T-helper 1 cell treated with Interleukin-12 subunit alpha and Interleukin-12 subunit beta and Interleukin-4 antibody, amounts not matched to agents 30 μg/mL and 1 μg/mL, for 36 hours (primary cell): ENCODE measurements around the gene KLRF2.
"Not testable (repeated sequence)": the region's sequence is repeated elsewhere in the genome, so short reads cannot be mapped to it uniquely, and the experiment has no call there.

ENCODE experiments used
- H3K27ac Mint-ChIP-seq: one replicate; pipeline ENCODE4 v1.8.0; 2021; ENCODE audit warnings: mild to moderate bottlenecking, mixed read lengths
- H3K27me3 Mint-ChIP-seq: one replicate; pipeline ENCODE4 v1.8.0; 2021; ENCODE audit warnings: low read depth, mixed read lengths
- H3K36me3 Mint-ChIP-seq: one replicate; pipeline ENCODE4 v1.8.0; 2021; ENCODE audit warnings: low read depth, mixed read lengths
- H3K4me1 Mint-ChIP-seq: one replicate; pipeline ENCODE4 v1.8.0; 2021; ENCODE audit warnings: low read depth, mixed read lengths
- H3K4me3 Mint-ChIP-seq: one replicate; pipeline ENCODE4 v1.8.0; 2021; ENCODE audit warnings: mild to moderate bottlenecking, moderate library complexity, mixed read lengths
- H3K9me3 Mint-ChIP-seq: one replicate; pipeline ENCODE4 v1.8.0; 2021; ENCODE audit warnings: mixed read lengths

Gene KLRF2

DNA sequence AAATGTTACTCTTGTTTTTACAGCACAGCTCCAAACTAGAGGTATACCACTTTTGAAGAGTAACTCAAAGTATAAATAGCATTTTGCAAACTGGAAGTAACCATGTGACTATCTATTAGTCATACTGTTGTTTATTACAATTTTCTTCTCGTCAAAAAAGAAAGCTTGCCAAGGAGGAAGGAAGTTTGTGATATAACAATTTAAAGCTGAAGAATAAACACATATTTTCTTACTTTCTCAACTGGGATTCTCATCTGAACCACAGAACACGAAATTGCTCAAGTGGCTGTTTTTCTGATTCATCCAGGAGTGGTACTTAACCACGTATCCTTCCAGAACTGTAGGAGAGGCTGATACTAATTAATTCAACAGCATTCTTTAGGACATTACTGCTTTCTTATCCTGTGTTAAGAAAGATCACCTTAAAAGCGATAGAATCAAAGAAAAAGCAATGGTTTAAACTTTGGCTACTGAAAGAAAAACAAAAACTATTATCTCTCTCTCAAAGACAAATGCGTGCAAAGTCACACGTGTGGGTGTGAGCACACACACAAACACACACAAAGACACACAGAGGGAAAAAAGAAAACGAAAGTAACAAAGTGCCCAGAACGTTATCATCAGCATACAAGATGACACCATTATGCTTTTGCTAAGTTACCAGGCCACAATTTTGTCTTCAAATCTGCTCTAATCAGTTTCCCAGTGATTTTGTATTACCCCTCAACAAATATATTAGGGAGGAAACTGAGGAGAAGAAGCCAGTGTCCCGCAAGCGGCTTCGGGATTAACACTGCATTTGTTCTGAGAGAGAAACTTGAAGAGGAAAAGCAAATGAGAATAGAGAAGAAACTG is 11.8 kb upstream of the KLRF2 start, which contains the start of gene CLEC2B:
Gene CLEC2B, minus strand, starts transcription at position 48 of the 855 bp plus-strand sequence.
- Mint-ChIP-seq H3K27ac (peak within 1 kb of the TSS; percentile 96), H3K27me3 (no peaks in the 10 kb centered on the region), H3K4me3 (peak within 1 kb of the TSS; percentile 85), H3K9me3 (no peaks in the 10 kb centered on the region), H3K4me1 (peaks cover 30% of the 10 kb centered on the region), H3K36me3 (peaks cover 15% of the 10 kb centered on the region)

DNA sequence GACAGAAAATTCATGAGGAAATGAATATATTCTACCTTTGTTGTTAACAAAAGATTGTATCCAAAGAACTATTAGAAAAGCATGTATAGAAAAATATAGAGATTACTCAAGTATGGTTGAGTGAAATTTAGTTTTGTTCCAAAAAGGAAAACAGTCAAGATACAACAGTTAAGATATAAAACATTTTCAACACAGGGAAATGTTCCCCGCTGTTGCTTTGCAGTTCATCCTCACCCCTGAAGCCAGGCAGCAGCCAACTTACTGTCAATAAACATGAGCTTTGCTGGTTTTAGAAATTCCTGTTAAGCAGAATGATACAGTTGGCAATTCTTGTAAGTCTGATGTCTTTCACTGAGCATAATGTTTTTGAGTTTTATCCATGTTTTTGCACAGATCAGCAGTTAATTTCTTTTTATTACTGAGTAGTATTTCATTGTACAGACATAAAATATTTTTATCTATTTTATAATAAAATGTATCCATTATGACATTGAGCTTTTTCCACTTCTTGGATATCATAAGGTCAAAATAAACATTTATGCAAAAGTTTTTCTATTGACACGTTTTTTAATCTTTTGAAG is 10.9 kb upstream of the KLRF2 start:
- no peaks in the 10 kb centered on the region for H3K27me3 Mint-ChIP-seq
- H3K4me1 Mint-ChIP-seq = peaks cover 22% of the 10 kb centered on the region
- H3K27ac Mint-ChIP-seq = peak overlapping the region; percentile 96
- H3K9me3 Mint-ChIP-seq = no peaks in the 10 kb centered on the region
- H3K36me3 Mint-ChIP-seq = peaks cover 12% of the 10 kb centered on the region
- peak overlapping the region; percentile 85 for H3K4me3 Mint-ChIP-seq

DNA sequence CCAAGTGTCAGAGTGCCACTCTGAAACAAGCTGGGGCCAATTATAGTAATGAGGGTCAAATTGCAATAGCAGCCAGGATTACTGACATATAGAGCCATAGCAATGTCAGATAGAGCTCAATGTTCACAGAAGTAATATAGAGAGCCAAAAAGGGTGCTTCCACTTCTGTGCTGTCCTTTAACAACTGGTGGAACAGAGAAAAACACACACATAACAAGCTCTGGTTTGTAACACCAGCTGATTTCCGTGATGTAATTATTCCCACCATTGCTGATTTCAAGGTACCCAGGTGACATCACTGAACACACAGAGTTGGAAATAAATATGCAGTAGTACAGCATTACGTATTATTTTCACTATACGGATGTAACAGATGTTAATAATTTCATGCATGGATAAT is 9.1 kb upstream of the KLRF2 start:
- Mint-ChIP-seq H3K4me1 (peaks cover 14% of the 10 kb centered on the region), H3K4me3 (no peak overlapping the region), H3K27ac (no peak overlapping the region)

DNA sequence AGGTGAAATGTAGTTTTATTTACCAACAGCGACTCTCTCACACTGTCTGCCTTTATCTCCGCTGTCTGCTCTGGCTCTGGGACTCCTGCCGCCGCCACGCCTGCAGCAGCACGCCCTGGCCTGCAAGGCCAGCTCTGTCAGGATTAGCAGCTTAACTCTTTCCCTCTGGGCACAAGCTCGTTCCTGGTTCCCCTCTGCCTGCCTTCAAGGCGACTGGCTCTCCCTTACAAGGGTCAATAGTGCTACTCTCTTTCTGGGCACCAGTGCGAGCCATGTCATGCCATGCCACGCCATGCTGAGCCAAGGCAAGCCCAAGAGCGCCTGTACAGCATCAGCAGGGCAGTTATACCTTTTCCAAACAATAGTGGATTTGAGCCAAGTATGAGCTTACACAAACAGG is 8.5 kb upstream of the KLRF2 start:
- no peaks in the 10 kb centered on the region for H3K36me3 Mint-ChIP-seq
- H3K27ac Mint-ChIP-seq = no peak overlapping the region
- H3K4me3 Mint-ChIP-seq = no peak overlapping the region
- H3K9me3 Mint-ChIP-seq = no peaks in the 10 kb centered on the region
- H3K27me3 Mint-ChIP-seq = no peaks in the 10 kb centered on the region
- H3K4me1 Mint-ChIP-seq = peaks cover 14% of the 10 kb centered on the region

More for the DNA sequence above, 9.1 kb upstream of the KLRF2 start:
- H3K9me3 Mint-ChIP-seq = no peaks in the 10 kb centered on the region
- peaks cover 3% of the 10 kb centered on the region for H3K36me3 Mint-ChIP-seq
- H3K27me3 Mint-ChIP-seq = no peaks in the 10 kb centered on the region

DNA sequence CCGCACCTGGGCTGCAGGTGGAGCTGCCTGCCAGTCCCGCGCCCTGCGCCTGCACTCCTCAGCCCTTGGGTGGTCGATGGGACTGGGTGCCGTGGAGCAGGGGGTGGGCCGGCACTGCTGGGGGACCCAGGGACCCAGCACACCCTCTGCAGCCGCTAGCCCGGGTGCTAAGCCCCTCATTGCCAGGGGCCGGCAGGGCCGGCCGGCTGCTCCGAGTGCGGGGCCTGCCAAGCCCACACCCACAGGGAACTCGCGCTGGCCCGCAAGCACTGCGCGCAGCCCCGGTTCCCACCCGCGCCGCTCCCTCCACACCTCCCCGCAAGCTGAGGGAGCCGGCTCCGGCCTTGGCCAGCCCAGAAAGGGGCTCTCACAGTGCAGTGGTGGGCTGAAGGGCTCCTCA is 5.2 kb upstream of the KLRF2 start:
- H3K27me3 Mint-ChIP-seq, H3K4me3 Mint-ChIP-seq, H3K36me3 Mint-ChIP-seq, H3K9me3 Mint-ChIP-seq, H3K27ac Mint-ChIP-seq: not testable (repeated sequence)
- peaks cover 13% of the 10 kb centered on the region for H3K4me1 Mint-ChIP-seq

DNA sequence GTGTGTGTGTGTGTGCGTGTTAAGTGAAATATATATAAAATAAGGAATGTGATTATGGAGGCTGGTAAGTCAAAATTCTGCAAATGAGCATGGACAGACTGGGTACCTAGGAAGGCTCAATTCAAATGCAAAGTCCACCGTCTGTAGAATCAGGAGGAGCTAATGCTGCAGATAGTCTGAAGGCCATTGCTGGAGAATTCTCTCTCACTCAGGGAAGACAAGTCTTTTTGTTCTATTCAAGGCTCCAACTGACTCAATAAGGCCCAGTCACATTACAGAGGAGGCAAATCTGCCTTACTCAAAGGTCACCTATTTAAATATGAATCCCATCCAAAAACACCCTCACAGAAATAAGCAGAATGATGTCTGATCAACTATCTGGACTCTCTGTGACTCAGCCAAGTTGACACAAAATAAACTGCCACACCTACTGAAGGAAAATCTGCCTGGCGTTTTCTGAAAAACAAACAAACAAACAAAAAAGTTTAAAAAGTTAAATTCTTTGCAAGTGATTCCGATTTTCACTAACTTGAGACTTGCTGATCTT is 684 bp upstream of the KLRF2 start:
- no peaks in the 10 kb centered on the region for H3K27me3 Mint-ChIP-seq
- H3K4me1 Mint-ChIP-seq = peaks cover 10% of the 10 kb centered on the region
- H3K9me3 Mint-ChIP-seq = no peaks in the 10 kb centered on the region
- H3K36me3 Mint-ChIP-seq = no peaks in the 10 kb centered on the region
- H3K4me3 Mint-ChIP-seq = no peak overlapping the region
- no peak overlapping the region for H3K27ac Mint-ChIP-seq

DNA sequence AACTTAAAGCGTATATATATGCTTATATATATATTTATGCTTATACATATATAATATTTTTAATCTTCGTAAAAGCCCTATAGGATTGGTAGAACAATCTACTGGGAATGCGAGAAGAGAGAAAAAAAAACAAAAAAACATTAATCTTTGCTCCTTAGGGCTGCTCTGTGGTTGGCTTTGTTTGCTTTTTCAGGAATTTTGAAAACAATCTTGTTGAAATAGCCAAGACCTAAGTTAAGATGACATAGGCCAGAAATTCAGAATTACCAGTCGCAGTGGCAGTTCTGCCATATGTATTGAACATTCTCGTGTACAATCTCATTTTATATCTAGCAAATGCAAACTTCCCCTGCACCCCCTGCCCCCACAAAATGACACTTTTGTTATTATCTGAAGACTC is 699 bp downstream of the KLRF2 start:
- no peak overlapping the region for H3K27ac Mint-ChIP-seq
- H3K27me3 Mint-ChIP-seq = peaks cover 9% of the 10 kb centered on the region
- no peaks in the 10 kb centered on the region for H3K36me3 Mint-ChIP-seq
- peaks cover 10% of the 10 kb centered on the region for H3K4me1 Mint-ChIP-seq
- no peak overlapping the region for H3K4me3 Mint-ChIP-seq
- H3K9me3 Mint-ChIP-seq = no peaks in the 10 kb centered on the region

DNA sequence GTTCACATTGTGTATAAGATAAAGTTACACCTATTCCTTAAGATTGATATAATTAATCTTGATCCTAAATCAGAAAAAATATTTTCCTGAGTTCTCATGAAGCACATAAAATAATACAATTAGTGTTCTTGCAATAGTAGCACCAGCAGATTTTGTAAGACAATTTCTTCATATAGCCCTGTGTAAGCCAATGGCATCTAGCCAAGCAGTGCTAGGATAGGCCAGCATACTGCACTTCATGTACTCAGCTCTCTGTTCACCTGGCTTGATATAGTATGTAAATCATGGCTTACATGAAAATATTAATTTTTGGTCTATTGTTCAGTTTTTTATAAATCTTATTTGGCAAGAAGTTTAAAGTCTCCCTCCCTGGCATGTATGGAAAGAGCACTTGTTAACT is 1.9 kb downstream of the KLRF2 start:
- peaks cover 10% of the 10 kb centered on the region for H3K4me1 Mint-ChIP-seq
- H3K4me3 Mint-ChIP-seq = no peak overlapping the region
- no peak overlapping the region for H3K27ac Mint-ChIP-seq
- peaks cover 9% of the 10 kb centered on the region for H3K27me3 Mint-ChIP-seq
- H3K9me3 Mint-ChIP-seq = no peaks in the 10 kb centered on the region
- no peaks in the 10 kb centered on the region for H3K36me3 Mint-ChIP-seq

DNA sequence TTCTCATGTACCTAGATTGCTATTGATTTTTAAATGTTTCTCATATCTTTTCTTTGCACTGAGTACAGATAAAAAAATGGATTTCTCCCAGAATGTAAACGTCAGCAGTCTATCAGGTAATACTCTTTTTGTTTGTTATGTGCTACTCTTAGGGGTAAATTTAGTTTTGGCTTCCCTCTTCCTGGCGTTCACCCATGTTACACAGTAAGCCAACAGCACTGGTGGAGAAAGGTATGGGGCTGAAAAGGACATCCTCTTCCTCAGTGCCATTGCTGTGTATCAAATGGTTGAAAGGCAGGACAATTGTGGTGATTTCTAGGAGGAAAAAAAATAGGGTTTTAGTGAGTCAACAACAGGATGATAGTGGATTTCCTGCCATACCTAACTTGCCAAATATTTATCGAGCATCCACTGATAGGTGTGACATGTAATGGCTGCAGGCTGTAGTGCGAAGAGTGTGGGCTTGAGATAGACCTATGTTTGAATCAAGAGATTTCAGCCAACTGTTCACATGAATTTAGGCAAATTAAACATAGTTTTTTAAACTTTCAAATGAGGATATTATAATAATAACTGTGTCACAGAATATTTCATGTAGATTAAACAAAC is 7.5 kb downstream of the KLRF2 start:
- peaks cover 4% of the 10 kb centered on the region for H3K4me1 Mint-ChIP-seq
- H3K4me3 Mint-ChIP-seq = no peak overlapping the region
- H3K9me3 Mint-ChIP-seq = no peaks in the 10 kb centered on the region
- H3K27ac Mint-ChIP-seq = no peak overlapping the region
- H3K36me3 Mint-ChIP-seq = no peaks in the 10 kb centered on the region
- peaks cover 20% of the 10 kb centered on the region for H3K27me3 Mint-ChIP-seq

DNA sequence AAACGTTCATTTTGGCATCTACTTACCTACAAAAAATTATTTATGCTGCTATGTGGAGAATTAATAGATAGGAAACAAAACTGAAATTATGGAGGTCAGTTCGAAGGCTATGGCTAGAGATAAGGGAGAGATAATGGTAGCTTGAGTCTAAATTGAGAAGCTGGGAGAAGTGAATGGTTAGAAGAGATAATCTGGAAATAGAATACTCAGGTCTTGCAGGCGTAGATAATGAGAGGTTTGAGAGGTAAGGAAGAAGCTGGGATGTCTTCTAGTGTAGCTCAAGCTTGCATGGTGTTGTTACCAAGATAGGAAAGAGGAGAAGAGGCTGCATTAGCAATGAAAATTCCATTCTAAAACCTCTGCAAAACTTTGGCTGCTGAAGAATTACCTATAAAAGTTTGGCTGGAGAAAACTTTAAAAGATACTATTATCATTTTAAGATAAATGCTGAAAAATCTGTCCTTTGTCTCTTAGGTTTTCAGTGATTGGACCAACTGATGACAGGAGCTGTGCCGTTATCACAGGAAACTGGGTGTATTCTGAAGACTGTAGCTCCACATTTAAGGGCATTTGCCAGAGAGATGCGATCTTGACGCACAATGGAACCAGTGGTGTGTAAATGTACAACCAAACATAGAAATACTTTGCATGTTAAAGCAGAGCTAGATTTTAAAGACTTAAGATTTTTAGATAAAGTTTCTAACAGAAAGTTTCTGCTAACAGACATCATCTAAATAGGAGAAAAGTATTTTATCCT is 14.1 kb downstream of the KLRF2 start:
- no peak overlapping the region for H3K27ac Mint-ChIP-seq
- H3K27me3 Mint-ChIP-seq = peaks cover 31% of the 10 kb centered on the region
- peaks cover 4% of the 10 kb centered on the region for H3K4me1 Mint-ChIP-seq
- no peaks in the 10 kb centered on the region for H3K36me3 Mint-ChIP-seq
- H3K4me3 Mint-ChIP-seq = no peak overlapping the region
- H3K9me3 Mint-ChIP-seq = no peaks in the 10 kb centered on the region

DNA sequence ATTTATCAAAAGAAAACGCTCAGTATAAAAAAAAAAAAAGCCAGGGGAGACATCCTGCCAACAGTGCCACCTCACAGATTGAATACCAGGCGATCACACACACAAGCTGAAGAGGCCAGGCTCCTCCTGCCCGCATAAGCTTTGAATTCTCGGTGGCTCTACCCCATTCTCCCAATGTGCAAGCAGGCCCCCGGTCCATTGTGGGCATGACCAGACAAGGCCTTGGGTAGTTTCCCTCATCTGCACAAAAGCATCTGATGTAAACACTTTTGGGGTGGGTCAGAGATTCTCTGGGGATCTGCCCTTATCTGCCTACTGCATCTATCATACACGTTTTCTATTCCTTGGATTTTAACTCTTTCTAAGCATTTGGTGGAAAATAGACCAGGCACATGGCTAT is 16.2 kb downstream of the KLRF2 start:
- no peak overlapping the region for H3K4me3 Mint-ChIP-seq
- H3K36me3 Mint-ChIP-seq = peaks cover 9% of the 10 kb centered on the region
- H3K27ac Mint-ChIP-seq = no peak overlapping the region
- H3K4me1 Mint-ChIP-seq = peaks cover 4% of the 10 kb centered on the region
- peaks cover 11% of the 10 kb centered on the region for H3K9me3 Mint-ChIP-seq
- peaks cover 30% of the 10 kb centered on the region for H3K27me3 Mint-ChIP-seq

DNA sequence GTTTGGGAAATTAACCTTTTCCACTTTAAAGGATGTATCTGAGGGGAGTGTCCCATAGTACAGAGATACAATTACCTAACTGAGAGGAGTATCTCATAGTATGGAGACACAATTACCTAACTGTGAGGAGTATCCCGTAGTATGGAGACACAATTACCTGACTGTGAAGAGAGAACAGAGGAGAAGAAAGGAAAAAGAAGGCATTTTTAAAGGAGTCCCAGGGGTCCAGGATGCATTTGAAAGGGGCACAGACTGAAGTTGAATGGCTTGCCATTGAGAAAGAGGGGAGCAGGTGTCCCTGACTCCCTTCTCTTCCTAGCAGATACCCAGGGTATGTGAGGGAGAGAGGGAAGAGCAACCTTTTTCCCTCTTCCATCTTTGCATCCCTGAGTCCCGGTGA is 17.9 kb downstream of the KLRF2 start:
- no peak overlapping the region for H3K27ac Mint-ChIP-seq
- no peaks in the 10 kb centered on the region for H3K4me1 Mint-ChIP-seq
- no peak overlapping the region for H3K4me3 Mint-ChIP-seq
- peaks cover 14% of the 10 kb centered on the region for H3K36me3 Mint-ChIP-seq
- H3K27me3 Mint-ChIP-seq = peaks cover 18% of the 10 kb centered on the region
- H3K9me3 Mint-ChIP-seq = peaks cover 27% of the 10 kb centered on the region

DNA sequence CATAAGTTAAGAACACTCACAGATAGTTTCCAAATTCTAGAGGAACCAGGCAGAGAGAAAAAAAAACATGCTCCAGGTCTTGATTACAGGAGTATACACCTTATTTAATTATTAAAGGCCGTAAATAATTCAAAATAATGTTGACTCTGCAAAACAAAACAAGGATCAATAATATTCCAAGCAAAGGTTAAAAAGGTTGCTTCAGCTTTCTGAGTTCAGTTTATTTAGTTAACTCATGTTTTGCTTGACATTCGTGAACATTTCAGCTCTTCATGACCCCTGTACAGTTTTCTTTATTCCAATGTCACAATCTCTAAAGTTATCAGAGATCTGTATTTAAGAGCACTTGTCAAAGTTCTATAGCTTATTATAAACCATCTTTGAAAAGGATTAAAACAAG is 19.6 kb downstream of the KLRF2 start:
- Mint-ChIP-seq H3K27ac (no peak overlapping the region), H3K4me3 (no peak overlapping the region)

DNA sequence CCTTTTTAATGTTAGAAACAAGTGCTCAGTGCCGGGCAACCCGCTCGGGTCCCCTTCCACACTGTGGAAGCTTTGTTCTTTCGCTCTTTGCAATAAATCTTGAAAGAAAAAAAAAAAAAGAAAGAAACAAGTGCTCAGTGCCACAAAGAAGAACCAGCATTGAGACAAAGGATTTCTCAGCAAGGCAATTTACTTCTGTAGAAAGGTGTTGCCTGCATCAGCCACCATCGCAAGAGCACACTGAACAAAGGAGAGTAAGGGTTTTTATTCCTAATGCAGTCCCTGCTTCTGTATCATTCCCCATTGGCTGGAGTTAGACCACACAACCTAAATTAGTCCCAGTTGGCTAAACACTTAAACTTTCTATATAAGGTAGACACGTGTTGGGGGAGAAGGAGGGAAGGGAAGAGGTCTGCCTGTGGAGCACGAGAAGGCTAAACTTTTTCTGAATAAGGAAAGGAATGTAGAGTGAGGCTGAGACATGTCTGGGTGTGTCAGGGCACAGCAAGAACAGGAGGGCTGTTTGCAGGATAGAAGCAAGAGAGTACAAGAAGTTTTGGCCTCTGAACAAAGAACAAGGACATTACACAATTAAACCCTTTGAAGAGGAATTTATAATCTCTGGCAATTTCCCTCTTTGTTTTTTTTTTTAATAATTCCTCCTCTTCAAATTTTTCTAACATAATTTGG is 21.4 kb downstream of the KLRF2 start:
- H3K4me3 Mint-ChIP-seq = no peak overlapping the region
- H3K27me3 Mint-ChIP-seq = peaks cover 11% of the 10 kb centered on the region
- no peak overlapping the region for H3K27ac Mint-ChIP-seq
- H3K4me1 Mint-ChIP-seq = peaks cover 13% of the 10 kb centered on the region
- H3K36me3 Mint-ChIP-seq = peaks cover 23% of the 10 kb centered on the region
- peaks cover 50% of the 10 kb centered on the region for H3K9me3 Mint-ChIP-seq

More for the DNA sequence above, 19.6 kb downstream of the KLRF2 start:
- Mint-ChIP-seq H3K9me3 (peaks cover 39% of the 10 kb centered on the region), H3K27me3 (peaks cover 11% of the 10 kb centered on the region), H3K36me3 (peaks cover 20% of the 10 kb centered on the region), H3K4me1 (no peaks in the 10 kb centered on the region)
